Left lung (tissue), 10 donors: ENCODE measurements around the gene MCRIP2. TPM values are rescaled to one million over a fixed set of nuclear protein-coding genes. Genes with fewer than 3 reads are reported as not detected.
A peak's percentile ranks its signal among the peaks of the same experiment; 100 is the strongest.

Experiments used
- ATAC-seq: fragments of 200-7000 bp; cut with Tn5 transposase; one replicate; pipeline ENCODE4 v1.9.1; 2020; ENCODE audit warnings: moderate library complexity
- DNase-seq, 4 donors: peaks; one replicate each; pipeline ENCODE4 v3.0.0-alpha.2; 2013 to 2020
- H3K27ac ChIP-seq, 2 donors: fragments of 200-600 bp; sonication (generic) in 1 of 2; one replicate each; pipeline versions ENCODE4 v1.5.0 to v1.8.0; 2020 to 2021
- H3K27me3 ChIP-seq, 2 donors: fragments of 200-600 bp; sonication (generic) in 1 of 2; one replicate each; pipeline versions ENCODE4 v1.5.0 to v1.8.0; 2020 to 2021
- H3K36me3 ChIP-seq, 2 donors: fragments of 200-600 bp; sonication (generic) in 1 of 2; one replicate each; pipeline versions ENCODE4 v1.5.0 to v1.8.0; 2020 to 2021
- H3K4me1 ChIP-seq, 2 donors: fragments of 200-600 bp; one replicate each; pipeline ENCODE4 v1.8.0; 2021
- H3K4me3 ChIP-seq, 2 donors: fragments of 200-600 bp; sonication (generic) in 1 of 2; one replicate each; pipeline versions ENCODE4 v1.5.0 to v1.8.0; 2020 to 2021; ENCODE audit warnings: mild to moderate bottlenecking in 1 of 2
- H3K9me3 ChIP-seq, 2 donors: fragments of 200-600 bp; sonication (generic) in 1 of 2; one replicate each; pipeline versions ENCODE4 v1.5.0 to v1.8.0; 2020 to 2021
- CTCF ChIP-seq, 2 donors: fragments of 200-600 bp; sonication (generic) in 1 of 2; IDR thresholded peaks; one replicate each; pipeline versions ENCODE4 v1.5.0 to v1.8.0; 2021; ENCODE audit warnings: antibody characterized with exemption in 2 of 2
- intact Hi-C, 2 donors: fragments of 100-400 bp; cut with DNase I; formaldehyde crosslinking; loops; one replicate each; pipeline versions ENCODE4 v1.11.2 to v1.14.2; 2022
- polyA plus RNA-seq, 6 donors: library from polyadenylated mRNA; unstranded; fragments of 120-200 nt; gene quantifications; one replicate each; pipeline ENCODE4 v1.2.1, GENCODE V29; 2013; ENCODE audit not compliant: insufficient read length in 6 of 6
- total RNA-seq, 2 donors: library from RNA; stranded (reverse); fragmentation: NEBNext Ultra II Directional; extraction: Animal tissue kit (Norgen Biotek cat#: 25700); gene quantifications; one replicate each; pipeline ENCODE4 v1.2.1, GENCODE V29; 2021
- donor health status: DM: no; HTN: yes; CAD: no.
- donor health status: DM: no; HTN: no; CAD: no.

The MCRIP2 gene
- total and polyA plus RNA-seq, 8 donors, result 6.8 to 42.5 (median 12.1) TPM

- H3K36me3 ChIP-seq, result peaks cover 0 to 36% of the 10 kb centered on the region in 2 donors
- peaks cover 23 to 53% of the 10 kb centered on the region in 2 donors for H3K4me1 ChIP-seq
- TF ChIP-seq CTCF (IDR thresholded peaks at IDR 0.05), result no peak
- H3K27ac ChIP-seq, result no peak overlapping the region
- DNase-seq (no peak), ATAC-seq (no peak)
- no peaks in the 10 kb centered on the region for H3K9me3 ChIP-seq
- no peak overlapping the region for H3K4me3 ChIP-seq
- H3K27me3 ChIP-seq, result peaks cover 0 to 33% of the 10 kb centered on the region in 2 donors
- intact Hi-C loops, result no loop called here
Observed at GRCh38 chr16:677316-678190, 35.9 kb downstream of the MCRIP2 start.

- ATAC-seq, result no peak
- H3K27ac ChIP-seq, result no peak overlapping the region
- H3K4me3 ChIP-seq, result no peak overlapping the region
- peaks cover 0 to 36% of the 10 kb centered on the region in 2 donors for H3K36me3 ChIP-seq
- H3K4me1 ChIP-seq, result peaks cover 25 to 61% of the 10 kb centered on the region in 2 donors
- intact Hi-C loops, result no loop called here
- no peak for TF ChIP-seq CTCF (IDR thresholded peaks at IDR 0.05)
- H3K9me3 ChIP-seq, result no peaks in the 10 kb centered on the region
- H3K27me3 ChIP-seq, result peaks cover 0 to 33% of the 10 kb centered on the region in 2 donors
- no peak for DNase-seq
Observed at GRCh38 chr16:678209-678857, 36.7 kb downstream of the MCRIP2 start.

GRCh38 chr16:678858-679813 lies 37.5 kb downstream of the MCRIP2 start:
- peaks cover 30 to 68% of the 10 kb centered on the region in 2 donors for H3K4me1 ChIP-seq
- intact Hi-C loops, result no loop called here
- H3K4me3 ChIP-seq, result peak overlapping the region; percentile 34 to 70
- peak overlapping the region; percentile 65 to 67 for H3K27ac ChIP-seq
- peaks cover 0 to 30% of the 10 kb centered on the region in 2 donors for H3K36me3 ChIP-seq
- peak in 3 of 4 donors; percentile 80 to 89 (median 80) for DNase-seq
- no peaks in the 10 kb centered on the region for H3K9me3 ChIP-seq
- TF ChIP-seq CTCF (IDR thresholded peaks at IDR 0.05), result no peak
- H3K27me3 ChIP-seq, result peaks cover 0 to 33% of the 10 kb centered on the region in 2 donors
- peak; percentile 25 for ATAC-seq

GRCh38 chr16:679814-680624 lies 38.4 kb downstream of the MCRIP2 start, which contains the start of gene STUB1:
Gene STUB1 (plus strand): TSS chr16:680410. CDS start chr16:680526, 116 bp downstream.
- Histone ChIP-seq H3K4me1 (peaks cover 33 to 65% of the 10 kb centered on the region in 2 donors), H3K9me3 (no peaks in the 10 kb centered on the region), H3K27me3 (peaks cover 0 to 26% of the 10 kb centered on the region in 2 donors), H3K36me3 (peaks cover 0 to 25% of the 10 kb centered on the region in 2 donors), H3K27ac (peak within 1 kb of the TSS; percentile 80 to 91), H3K4me3 (peak within 1 kb of the TSS; percentile 62 to 70)
- ATAC-seq (peak; percentile 80), DNase-seq (peak; percentile 80 to 94 (median 88))
- no peak for TF ChIP-seq CTCF (IDR thresholded peaks at IDR 0.05)
- intact Hi-C loops, result no loop called here
